Limb (tissue), 2 donors: ENCODE measurements around the gene MUC22.

Experiments
- DNase-seq, 2 donors: peaks; one replicate each; pipeline ENCODE4 v3.0.0-alpha.2; 2016; ENCODE audit errors: extremely low spot score in 2 of 2

Gene MUC22

GRCh38 chr6:31075528-31075927, 65.3 kb downstream of the MUC22 start:
- no peak for DNase-seq

DNA sequence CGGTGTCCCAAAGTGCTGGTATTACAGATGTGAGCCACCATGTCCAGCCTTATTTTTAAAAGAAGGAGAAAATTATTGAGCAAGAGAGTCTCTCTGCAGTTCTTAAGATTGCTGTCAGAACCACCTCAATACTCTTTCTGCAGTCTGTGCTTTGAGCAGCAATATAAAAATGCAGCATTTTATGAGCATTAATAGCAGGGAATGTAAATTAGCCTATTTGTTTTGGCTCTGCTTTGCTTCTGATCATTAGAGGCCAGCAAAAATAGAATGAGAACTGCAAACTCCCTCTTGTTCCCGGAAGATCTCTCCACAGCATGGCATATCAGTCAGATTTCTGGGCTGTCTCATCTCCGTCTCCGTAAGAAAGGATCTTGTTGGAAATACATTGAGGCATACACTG, 66.3 kb downstream of the MUC22 start:
- no peak for DNase-seq

DNA sequence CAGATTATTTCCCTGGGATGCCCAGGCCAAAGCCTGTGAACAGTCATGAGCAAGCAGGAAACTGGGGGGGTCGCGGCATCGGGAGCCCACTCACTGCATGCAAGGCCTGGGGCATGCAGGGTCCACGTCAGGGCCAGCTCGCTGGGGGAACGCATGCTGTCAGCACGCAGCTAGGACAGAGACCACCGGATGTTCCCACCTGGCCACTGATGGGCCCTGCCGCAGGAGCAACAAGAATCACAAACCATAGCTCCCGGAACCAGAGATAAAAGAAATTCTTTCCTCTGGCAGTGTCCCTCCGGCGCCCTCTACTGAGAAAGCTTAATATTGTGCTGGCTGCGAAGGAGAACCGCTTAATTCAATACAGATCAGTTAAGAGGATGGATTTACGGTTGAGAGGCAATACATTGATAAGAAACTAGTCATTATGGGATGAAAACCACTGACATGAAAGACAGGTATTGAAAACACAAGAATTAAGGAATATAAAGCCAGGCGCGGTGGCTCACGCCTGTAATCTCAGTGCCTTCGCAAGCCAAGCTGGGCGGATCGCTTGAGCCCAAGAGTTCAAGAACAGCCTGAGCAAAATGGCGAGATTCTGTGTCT, 69.5 kb downstream of the MUC22 start:
- DNase-seq = peak; percentile 66 to 79

DNA sequence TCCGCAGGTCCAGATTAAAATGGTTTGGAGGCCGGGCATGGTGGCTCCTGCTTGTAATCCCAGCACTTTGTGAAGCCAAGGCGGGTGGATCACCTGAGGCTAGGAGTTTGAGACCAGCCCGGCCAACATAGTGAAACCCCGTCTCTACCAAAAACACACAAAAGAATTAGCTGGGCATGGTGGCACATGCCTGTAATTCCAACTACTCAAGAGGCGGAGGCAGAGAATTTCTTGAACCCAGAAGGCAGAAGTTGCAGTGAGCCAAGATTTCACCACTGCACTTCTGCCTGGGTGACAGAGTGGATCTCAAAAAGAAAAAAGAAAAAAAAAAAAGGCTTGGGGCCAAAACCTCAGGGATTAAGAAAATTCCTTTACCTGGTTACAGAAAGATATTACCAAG, 71.6 kb downstream of the MUC22 start:
- DNase-seq = no peak

DNA sequence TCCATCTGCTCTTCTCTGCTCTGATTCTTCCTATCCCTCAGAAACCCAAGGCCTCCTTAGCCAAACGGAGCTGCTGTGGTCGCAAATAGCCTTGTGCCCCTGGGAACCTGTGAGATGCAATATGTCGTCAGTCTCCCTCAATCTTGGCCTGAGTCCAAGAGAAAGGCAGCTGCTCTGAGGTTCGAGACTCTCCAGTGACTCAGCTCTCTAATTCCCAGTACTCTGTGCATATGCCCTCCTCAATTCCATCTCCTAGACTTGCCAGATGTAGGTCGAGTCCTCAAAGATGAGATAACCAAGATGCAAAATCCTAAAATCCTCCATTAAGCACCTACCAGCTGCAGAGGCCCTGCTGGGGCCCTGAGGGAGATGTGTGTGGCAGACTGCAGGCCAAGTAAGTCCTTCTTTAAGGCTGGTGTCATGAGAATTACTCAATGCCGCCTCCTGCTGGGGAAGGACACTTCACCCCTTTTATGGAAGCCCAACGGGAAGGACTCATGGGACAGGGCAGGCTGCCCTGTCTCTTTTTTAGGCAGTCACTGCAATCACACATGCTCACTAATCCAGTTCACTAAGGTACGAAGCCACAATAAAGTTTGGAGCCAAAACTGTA, 73.6 kb downstream of the MUC22 start:
- no peak for DNase-seq
